Stomach smooth muscle (tissue), 2 donors: ENCODE data around the gene TMEM272.

Source experiments
- H3K27ac ChIP-seq: one replicate; pipeline ENCODE4 v1.7.0; 2013; ENCODE audit warnings: mild to moderate bottlenecking, low read length, inconsistent platforms
- H3K27me3 ChIP-seq, 2 donors: one replicate each; pipeline ENCODE4 v1.7.0; 2013; ENCODE audit warnings: low read length in 2 of 2; ENCODE audit not compliant: insufficient read depth in 2 of 2, control insufficient read depth in 1 of 2
- H3K36me3 ChIP-seq, 2 donors: one replicate each; pipeline ENCODE4 v1.7.0; 2013; ENCODE audit warnings: low read length in 2 of 2; ENCODE audit not compliant: control insufficient read depth in 2 of 2, insufficient read depth in 2 of 2
- H3K4me1 ChIP-seq: one replicate; pipeline ENCODE4 v1.7.0; 2013; ENCODE audit warnings: low read length; ENCODE audit not compliant: control insufficient read depth, insufficient read depth
- H3K4me3 ChIP-seq, 2 donors: one replicate each; pipeline ENCODE4 v1.7.0; 2013; ENCODE audit warnings: low read length in 2 of 2
- H3K9ac ChIP-seq, 2 donors: one replicate each; pipeline ENCODE4 v1.7.0; 2013; ENCODE audit warnings: low read length in 2 of 2, mild to moderate bottlenecking in 1 of 2
- H3K9me3 ChIP-seq, 2 donors: one replicate each; pipeline ENCODE4 v1.7.0; 2013; ENCODE audit warnings: low read length in 2 of 2; ENCODE audit not compliant: control insufficient read depth in 2 of 2
- donor health status: healthy.
- donor health status: Pancreatic carcinoma.

The TMEM272 gene

DNA sequence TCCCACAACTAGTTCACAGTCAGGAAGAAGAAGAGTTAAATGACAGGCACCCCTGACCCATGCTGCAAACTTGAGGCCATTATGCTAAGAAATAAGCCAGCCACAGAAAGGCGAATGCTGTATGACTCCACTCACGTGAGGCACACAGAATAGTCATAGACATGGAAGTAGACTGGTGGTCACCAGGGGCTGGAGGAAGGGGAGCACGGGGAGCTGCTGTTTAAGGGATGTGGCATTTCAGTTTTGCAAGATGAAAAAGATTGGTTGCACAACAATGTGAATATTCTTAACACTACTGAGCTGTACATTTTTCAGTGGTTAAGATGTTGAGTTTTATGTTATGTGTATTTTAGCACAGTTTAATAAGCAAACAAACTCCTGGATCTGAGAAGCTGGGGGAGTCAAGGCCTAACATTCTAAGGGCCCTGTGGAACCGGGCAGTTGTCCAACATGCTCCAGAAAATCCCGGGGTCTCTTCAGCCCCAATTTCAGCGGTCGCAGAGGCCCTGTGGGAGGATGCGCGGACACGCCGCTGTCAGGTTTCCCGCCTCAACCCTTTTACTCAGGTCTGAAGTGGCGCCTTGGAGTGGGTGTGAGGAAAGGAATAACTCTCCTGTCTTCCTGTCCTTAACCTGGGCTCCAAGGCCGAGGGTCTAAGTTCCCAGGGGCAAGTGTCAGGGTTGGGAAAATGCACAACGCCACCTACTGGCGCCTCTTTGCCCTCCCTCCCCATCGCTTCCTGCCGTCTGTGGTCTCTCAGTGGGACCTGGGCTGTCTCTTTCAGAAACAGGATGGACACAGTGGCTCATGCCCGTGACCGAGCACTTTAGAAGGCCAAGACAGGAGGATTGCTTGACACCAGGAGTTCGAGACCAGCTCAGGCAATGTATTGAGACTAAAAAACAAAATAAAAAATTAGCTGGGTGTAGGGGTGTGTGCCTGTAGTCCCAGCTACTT is 4.4 kb upstream of the TMEM272 start:
- no peaks in the 10 kb centered on the region for H3K9me3 ChIP-seq
- no peak overlapping the region for H3K4me3 ChIP-seq
- no peaks in the 10 kb centered on the region for H3K36me3 ChIP-seq
- H3K4me1 ChIP-seq: peaks cover 5% of the 10 kb centered on the region
- H3K9ac ChIP-seq: no peak overlapping the region
- no peak overlapping the region for H3K27ac ChIP-seq
- no peaks in the 10 kb centered on the region for H3K27me3 ChIP-seq

DNA sequence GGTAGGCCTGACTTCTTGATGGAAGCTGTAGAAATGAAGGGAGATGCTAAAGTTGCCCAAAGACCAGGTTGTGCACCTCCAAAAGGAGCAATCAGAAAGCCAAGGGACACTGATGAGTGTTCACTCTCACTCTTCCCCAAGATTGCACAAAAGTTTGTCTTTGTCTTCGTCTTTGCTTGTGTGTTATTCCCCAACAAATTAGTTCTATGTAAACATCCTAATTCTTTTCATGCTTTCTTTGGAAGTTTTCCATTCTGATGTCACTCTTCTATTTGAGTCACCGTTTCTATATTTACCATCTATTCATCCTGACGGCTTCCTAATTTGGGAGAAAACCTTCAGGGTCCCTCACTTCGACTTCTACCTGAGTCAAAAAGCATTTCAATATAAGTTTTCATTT is 3.7 kb upstream of the TMEM272 start:
- Histone ChIP-seq H3K4me3 (no peak overlapping the region), H3K27me3 (no peaks in the 10 kb centered on the region), H3K4me1 (peaks cover 5% of the 10 kb centered on the region), H3K9ac (no peak overlapping the region), H3K27ac (no peak overlapping the region), H3K36me3 (no peaks in the 10 kb centered on the region), H3K9me3 (no peaks in the 10 kb centered on the region)

DNA sequence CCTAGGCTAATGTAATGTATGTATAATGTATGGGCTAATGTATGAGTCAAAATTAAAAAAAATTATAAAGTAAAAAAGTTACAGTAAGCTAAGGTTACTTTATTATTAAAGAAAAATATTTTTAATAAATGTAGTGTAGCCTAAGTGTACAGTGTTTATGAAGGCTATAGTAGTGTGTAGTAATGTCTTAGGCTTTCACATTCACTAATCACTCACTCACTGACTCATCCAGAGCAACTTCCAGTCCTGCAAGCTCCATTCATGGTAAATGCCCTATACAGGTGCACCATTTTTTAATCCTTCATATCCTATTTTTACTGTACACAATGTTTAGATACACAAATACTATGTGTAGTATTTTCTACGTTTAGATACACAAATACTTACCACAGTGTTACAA is 1.8 kb upstream of the TMEM272 start:
- H3K4me3 ChIP-seq: no peak overlapping the region
- no peak overlapping the region for H3K9ac ChIP-seq
- no peaks in the 10 kb centered on the region for H3K36me3 ChIP-seq
- H3K27me3 ChIP-seq: no peaks in the 10 kb centered on the region
- peaks cover 5% of the 10 kb centered on the region for H3K4me1 ChIP-seq
- H3K27ac ChIP-seq: no peak overlapping the region
- H3K9me3 ChIP-seq: no peaks in the 10 kb centered on the region

- Histone ChIP-seq H3K36me3 (no peaks in the 10 kb centered on the region), H3K9ac (no peak overlapping the region), H3K4me1 (peaks cover 5% of the 10 kb centered on the region), H3K27ac (no peak overlapping the region), H3K4me3 (peak overlapping the region; percentile 47 to 54), H3K27me3 (no peaks in the 10 kb centered on the region), H3K9me3 (no peaks in the 10 kb centered on the region)
These were observed 769 bp upstream of the TMEM272 start for GRCh38 chr13:51845574-51846318.

DNA sequence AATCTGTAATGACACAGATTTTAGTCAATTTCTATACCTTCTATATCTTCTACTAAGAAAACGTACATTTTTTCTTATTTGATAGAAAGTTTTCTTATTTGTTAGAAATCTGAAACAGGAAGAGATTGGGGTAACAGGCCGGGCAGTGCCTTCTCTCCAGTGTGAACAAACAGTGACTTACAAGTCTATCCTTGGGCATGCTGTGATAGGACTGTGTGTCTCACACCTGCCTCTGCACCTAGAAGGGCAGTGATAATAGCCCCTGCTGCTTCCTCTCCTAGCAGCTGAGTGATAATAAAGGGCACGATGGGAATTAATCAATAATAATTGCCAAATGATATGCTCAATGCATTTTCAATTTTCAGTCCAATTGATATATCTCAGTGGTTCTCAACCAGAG is 1.4 kb downstream of the TMEM272 start:
- no peak overlapping the region for H3K9ac ChIP-seq
- no peaks in the 10 kb centered on the region for H3K27me3 ChIP-seq
- H3K27ac ChIP-seq: no peak overlapping the region
- no peak overlapping the region for H3K4me3 ChIP-seq
- peaks cover 2% of the 10 kb centered on the region for H3K4me1 ChIP-seq
- no peaks in the 10 kb centered on the region for H3K9me3 ChIP-seq
- no peaks in the 10 kb centered on the region for H3K36me3 ChIP-seq

GRCh38 chr13:51841732-51842131 is 3.2 kb downstream of the TMEM272 start:
- peaks cover 2% of the 10 kb centered on the region for H3K4me1 ChIP-seq
- no peak overlapping the region for H3K4me3 ChIP-seq
- H3K36me3 ChIP-seq: no peaks in the 10 kb centered on the region
- H3K27ac ChIP-seq: no peak overlapping the region
- no peak overlapping the region for H3K9ac ChIP-seq
- no peaks in the 10 kb centered on the region for H3K9me3 ChIP-seq
- no peaks in the 10 kb centered on the region for H3K27me3 ChIP-seq

DNA sequence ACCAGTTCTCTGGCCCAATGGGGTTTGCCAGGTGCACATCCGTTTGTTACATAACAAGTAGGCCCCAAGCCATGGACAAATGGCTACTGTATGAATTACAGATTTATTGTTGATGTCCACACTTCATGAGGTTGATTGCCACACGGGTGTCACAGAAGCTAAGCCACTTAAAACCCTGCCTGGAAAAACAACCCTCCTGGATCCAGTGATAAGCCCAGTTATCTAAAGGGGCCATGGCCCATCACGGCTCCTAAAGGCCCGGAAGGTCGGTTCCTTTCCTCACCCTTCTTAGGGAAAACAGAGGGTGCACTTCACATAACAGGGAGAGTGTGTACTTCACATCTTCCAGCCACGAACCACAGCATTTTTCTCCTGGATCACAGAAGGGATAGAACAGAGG is 4.1 kb downstream of the TMEM272 start:
- H3K27ac ChIP-seq: no peak overlapping the region
- H3K4me1 ChIP-seq: peaks cover 2% of the 10 kb centered on the region
- no peak overlapping the region for H3K9ac ChIP-seq
- no peaks in the 10 kb centered on the region for H3K9me3 ChIP-seq
- no peak overlapping the region for H3K4me3 ChIP-seq
- H3K36me3 ChIP-seq: no peaks in the 10 kb centered on the region
- no peaks in the 10 kb centered on the region for H3K27me3 ChIP-seq

DNA sequence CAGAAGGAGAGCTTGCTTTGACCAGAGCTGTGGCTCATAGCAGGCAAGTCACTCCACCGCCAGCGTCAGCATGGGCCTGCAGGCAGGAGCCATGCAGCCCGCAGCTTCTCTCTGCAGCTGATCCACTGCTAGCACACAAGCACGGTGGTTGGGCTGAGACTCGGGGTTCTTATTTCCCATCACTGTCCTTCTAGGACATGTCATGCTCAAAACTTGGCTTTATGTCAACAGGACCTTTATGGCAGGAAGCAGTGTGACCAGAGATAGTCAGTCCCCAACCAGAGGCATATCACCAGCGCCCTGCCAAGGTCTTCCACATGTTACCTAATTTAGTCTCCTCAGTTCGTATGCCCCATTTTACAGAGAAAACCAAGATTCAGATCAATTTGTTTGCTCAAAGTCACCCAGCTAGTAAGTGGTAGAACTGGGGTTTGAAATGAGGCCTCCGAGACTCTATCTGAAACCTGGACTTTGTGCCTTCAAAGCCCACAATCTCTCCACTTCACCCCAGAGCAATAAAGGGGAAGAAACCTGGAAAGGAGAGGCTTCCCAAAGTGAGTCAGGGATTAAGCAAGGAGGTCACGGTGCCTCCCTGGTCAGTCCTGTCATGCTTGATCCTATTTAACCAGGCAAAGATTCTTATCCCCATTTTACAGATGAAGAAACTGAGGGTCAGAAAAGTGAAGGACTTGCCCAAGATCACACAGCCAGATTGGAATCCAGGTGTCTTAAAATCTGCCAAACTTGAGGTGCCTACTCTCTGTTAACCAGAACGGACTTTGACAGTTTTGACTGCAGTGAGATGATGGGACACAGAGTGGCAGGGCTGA is 5.1 kb downstream of the TMEM272 start:
- Histone ChIP-seq H3K4me3 (no peak overlapping the region), H3K4me1 (peaks cover 2% of the 10 kb centered on the region), H3K27ac (no peak overlapping the region), H3K36me3 (no peaks in the 10 kb centered on the region), H3K9me3 (no peaks in the 10 kb centered on the region), H3K9ac (no peak overlapping the region), H3K27me3 (no peaks in the 10 kb centered on the region)

- Histone ChIP-seq H3K27ac (no peak overlapping the region), H3K9me3 (no peaks in the 10 kb centered on the region), H3K4me3 (no peak overlapping the region), H3K36me3 (no peaks in the 10 kb centered on the region), H3K27me3 (no peaks in the 10 kb centered on the region), H3K4me1 (no peaks in the 10 kb centered on the region), H3K9ac (no peak overlapping the region)
These were observed 6.6 kb downstream of the TMEM272 start for GRCh38 chr13:51838240-51838846.

- H3K27me3 ChIP-seq: no peaks in the 10 kb centered on the region
- H3K9ac ChIP-seq: no peak overlapping the region
- H3K9me3 ChIP-seq: no peaks in the 10 kb centered on the region
- H3K36me3 ChIP-seq: no peaks in the 10 kb centered on the region
- H3K4me1 ChIP-seq: peaks cover 5% of the 10 kb centered on the region
- no peak overlapping the region for H3K4me3 ChIP-seq
- no peak overlapping the region for H3K27ac ChIP-seq
These were observed 8.0 kb downstream of the TMEM272 start for GRCh38 chr13:51837016-51837415.
